Measurements from ENCODE around the gene ABHD6. TPM values are rescaled to one million over a fixed set of nuclear protein-coding genes. Genes with fewer than 3 reads are reported as not detected.
A peak's percentile ranks its signal among the peaks of the same experiment; 100 is the strongest.

The ABHD6 gene
- total and polyA plus RNA-seq, 11 donors, result 2.9 to 14.6 (median 6.9) TPM

DNA sequence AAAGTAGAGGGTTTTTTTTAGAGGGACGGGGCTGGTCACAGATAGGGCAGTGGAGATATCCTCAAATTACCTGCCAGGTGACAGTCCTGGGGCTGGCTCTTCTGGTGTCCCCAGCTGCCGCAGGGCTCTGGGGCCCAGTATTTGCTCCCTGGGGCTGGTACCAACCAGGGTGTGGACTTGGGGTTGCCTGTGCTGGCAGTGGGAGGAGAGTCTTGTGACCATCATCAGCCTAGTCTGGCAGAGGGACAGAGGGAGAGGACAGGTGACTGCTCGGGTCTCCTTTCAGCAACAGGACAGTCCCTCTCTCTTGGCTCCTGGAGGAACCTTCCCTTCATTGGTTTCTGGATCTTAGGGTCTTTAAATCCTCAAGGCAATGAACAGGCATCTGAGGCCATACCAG, 60.6 kb downstream of the ABHD6 start:
- TF ChIP-seq POLR2A (IDR thresholded peaks at IDR 0.05) (no peak), CTCF (IDR thresholded peaks at IDR 0.05) (no peak)
- no peak overlapping the region for H3K4me3 ChIP-seq
- H3K36me3 ChIP-seq, result peaks cover 0 to 4% (median 0%) of the 10 kb centered on the region in 9 donors
- peaks cover 0 to 2% (median 0%) of the 10 kb centered on the region in 12 donors for H3K4me1 ChIP-seq
- H3K27ac ChIP-seq, result no peak overlapping the region
- WGBS, 4 donors, result 53 to 64% (median 62%) methylated on average over 3 of the region's 3 CpGs
- peaks cover 0 to 8% (median 0%) of the 10 kb centered on the region in 12 donors for H3K9me3 ChIP-seq
- DNase-seq, result no peak
- peak in 1 of 4 donors; percentile 19 for ATAC-seq
- intact Hi-C loops (cut with DNase I), result loop anchor here in 7 of 10 donors (2.0 to 10.0 kb wide), 6 partner anchors 46 to 111 kb away; partner anchors contain the start of gene ABHD6 (in 3 of the 7)
- H3K27me3 ChIP-seq, result peaks cover 0 to 5% (median 0%) of the 10 kb centered on the region in 9 donors

DNA sequence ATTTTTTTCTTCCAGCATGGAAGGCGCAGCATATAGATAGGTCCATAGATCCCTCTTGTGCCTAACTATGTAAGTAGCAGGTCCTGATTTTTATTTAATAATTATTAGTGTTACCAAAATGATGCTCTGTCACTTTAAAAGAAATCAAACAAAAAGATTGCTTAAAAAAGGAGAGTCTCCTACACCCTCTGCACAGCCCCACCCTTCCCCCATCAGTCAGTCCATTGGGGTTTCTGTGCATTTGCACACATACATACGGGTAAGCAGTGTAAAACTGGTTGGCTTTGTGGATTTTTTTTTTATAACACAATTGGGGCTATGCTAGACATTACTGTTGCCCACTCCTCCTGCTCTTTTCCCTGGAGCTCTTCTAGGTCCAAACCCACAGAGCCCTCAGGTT, 61.5 kb downstream of the ABHD6 start:
- peaks cover 0 to 2% (median 0%) of the 10 kb centered on the region in 12 donors for H3K4me1 ChIP-seq
- H3K9me3 ChIP-seq, result peaks cover 0 to 8% (median 0%) of the 10 kb centered on the region in 12 donors
- H3K27ac ChIP-seq, result no peak overlapping the region
- DNase-seq (no peak), ATAC-seq (no peak)
- intact Hi-C loops (cut with DNase I), result loop anchor here in 7 of 10 donors (2.0 to 10.0 kb wide), 6 partner anchors 47 to 112 kb away; partner anchors contain the start of gene ABHD6 (in 3 of the 7)
- TF ChIP-seq POLR2A (IDR thresholded peaks at IDR 0.05) (no peak), CTCF (IDR thresholded peaks at IDR 0.05) (no peak)
- peaks cover 0 to 5% (median 0%) of the 10 kb centered on the region in 9 donors for H3K27me3 ChIP-seq
- no peaks in the 10 kb centered on the region for H3K36me3 ChIP-seq
- 55 to 76% (median 66%) methylated on average over 2 of the region's 2 CpGs for WGBS, 4 donors
- no peak overlapping the region for H3K4me3 ChIP-seq

DNA sequence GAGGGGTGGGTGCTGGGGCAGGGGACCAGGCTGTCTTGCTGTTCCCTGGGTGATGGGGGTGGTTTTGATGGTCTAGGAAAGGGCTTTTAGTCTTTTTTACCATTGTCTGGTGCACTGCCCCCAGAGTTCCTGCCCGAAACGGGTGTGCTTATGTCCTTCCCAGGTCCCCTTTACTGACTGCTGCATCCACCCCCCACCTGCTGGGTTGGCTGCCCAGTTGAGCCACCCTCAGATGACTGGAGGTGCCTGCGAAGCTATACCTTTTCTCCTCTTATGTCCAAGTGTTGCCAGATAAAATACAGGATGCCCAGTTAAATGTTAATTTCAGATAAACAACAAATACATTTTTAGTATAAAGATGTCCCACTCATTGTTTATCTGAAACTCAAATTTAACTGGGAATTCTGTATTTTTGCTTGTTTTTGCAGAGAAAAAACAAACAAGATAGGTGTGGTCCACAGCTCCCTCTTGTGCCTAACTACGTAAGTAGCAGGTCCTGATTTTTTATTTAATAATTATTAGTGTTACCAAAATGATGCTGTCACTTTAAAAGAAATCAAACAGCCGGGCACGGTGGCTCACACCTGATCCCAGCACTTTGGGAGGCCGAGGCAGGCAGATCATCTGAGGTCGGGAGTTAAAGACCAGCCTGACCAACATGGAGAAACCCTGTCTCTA, 62.4 kb downstream of the ABHD6 start:
- WGBS, 4 donors, result 17 to 23% (median 19%) methylated on average over 8 of the region's 8 CpGs
- Histone ChIP-seq H3K9me3 (peaks cover 0 to 7% (median 0%) of the 10 kb centered on the region in 12 donors), H3K36me3 (no peaks in the 10 kb centered on the region), H3K4me3 (no peak overlapping the region), H3K27ac (no peak overlapping the region), H3K4me1 (peaks cover 0 to 2% (median 0%) of the 10 kb centered on the region in 12 donors), H3K27me3 (peaks cover 0 to 5% (median 0%) of the 10 kb centered on the region in 9 donors)
- ATAC-seq (no peak), DNase-seq (no peak)
- intact Hi-C loops (cut with DNase I), result loop anchor here (1.0 to 10.0 kb wide), 10 partner anchors 48 to 335 kb away; partner anchors contain the start of genes ABHD6 (in 5 of the 10), FLNB (in 2 of the 10) and KCTD6 (in 2 of the 10)
- no peak for TF ChIP-seq POLR2A (IDR thresholded peaks at IDR 0.05)
- TF ChIP-seq CTCF (IDR thresholded peaks at IDR 0.05), result peak; percentile 31 to 74 (median 58)
